ENCODE data around the gene ARPC1B.

Gene ARPC1B

DNA sequence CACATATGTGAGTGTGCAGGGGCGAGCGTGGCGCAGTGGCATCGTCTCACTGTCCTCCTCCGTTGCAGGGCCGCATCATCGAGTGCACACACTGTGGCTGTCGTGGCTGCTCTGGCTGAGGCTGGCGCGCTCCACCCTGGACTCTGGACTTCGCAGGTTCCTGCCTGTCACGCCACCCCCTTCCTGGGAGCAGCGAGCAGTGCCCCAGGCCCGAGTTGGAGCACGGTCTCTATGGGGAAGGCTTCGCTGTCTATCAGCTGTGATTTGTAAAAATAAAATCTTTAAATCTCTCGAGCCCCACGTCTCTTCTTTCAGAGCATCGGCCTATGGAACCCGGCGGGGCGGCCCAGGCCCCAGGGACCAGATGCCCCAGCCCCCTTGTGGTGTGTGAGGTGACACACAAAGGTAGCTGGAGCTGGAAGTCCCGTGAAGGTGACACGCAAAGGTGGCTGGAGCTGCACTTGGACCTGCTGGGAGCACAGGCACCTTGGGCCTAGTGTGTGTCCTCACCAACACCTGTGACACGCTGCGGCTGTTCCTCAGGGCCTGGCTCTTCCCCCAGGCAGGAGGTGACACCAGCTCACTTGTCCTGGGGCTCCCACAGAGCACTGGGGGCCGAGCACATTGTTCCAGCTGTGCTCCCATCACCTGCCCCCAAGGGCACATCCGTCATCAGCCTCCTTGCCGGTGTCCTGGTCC lies 44.9 kb downstream of the ARPC1B start:
- H4K8ac ChIP-seq (ENCODE audit: low read length) = no peak overlapping the region
- DNase-seq = no peak
- H2BK120ac ChIP-seq (ENCODE audit: low read depth, low read length) = no peak overlapping the region
- no peak overlapping the region for H3K18ac ChIP-seq (ENCODE audit: low read depth in 1 of 2, low read length in 2 of 2)
- no peak overlapping the region for H2AFZ ChIP-seq (ENCODE audit: low read depth, low read length)
- no peak overlapping the region for H2BK15ac ChIP-seq (ENCODE audit: low read depth, poor library complexity, severe bottlenecking)
- no peak overlapping the region for H3K4me2 ChIP-seq (ENCODE audit: low read length, poor library complexity, severe bottlenecking)
- H3K23ac ChIP-seq (ENCODE audit: low read length in 2 of 2) = no peak overlapping the region
- no peak overlapping the region for H3K4ac ChIP-seq (ENCODE audit: low read depth in 1 of 2, low read length in 2 of 2)
- no peak overlapping the region for H4K91ac ChIP-seq (ENCODE audit: low read length)
- H3K4me1 ChIP-seq (ENCODE audit: control insufficient read depth, insufficient read depth, low read depth, low read length) = no peaks in the 10 kb centered on the region
- H3K79me1 ChIP-seq (replicated peaks; ENCODE audit: low read length, poor library complexity, severe bottlenecking) = peaks cover 39% of the 10 kb centered on the region
- H2BK12ac ChIP-seq (ENCODE audit: low read length in 2 of 2) = no peak overlapping the region
- H3K36me3 ChIP-seq (ENCODE audit: control insufficient read depth in 1 of 2, insufficient read depth in 2 of 2, low read depth in 1 of 2, low read length in 2 of 2) = peaks cover 82 to 92% of the 10 kb centered on the region in 2 experiments
- H3K4me3 ChIP-seq (ENCODE audit: insufficient read depth in 1 of 2, low read depth in 1 of 2, low read length in 2 of 2) = no peak overlapping the region
- no peak overlapping the region for H2AK5ac ChIP-seq (ENCODE audit: low read length, severe bottlenecking)
- no peaks in the 10 kb centered on the region for H3K9me3 ChIP-seq (ENCODE audit: control insufficient read depth, low read length)
- H3K27me3 ChIP-seq (ENCODE audit: control insufficient read depth in 1 of 2, insufficient read depth in 1 of 2, low read length in 2 of 2) = no peaks in the 10 kb centered on the region
- H3K9ac ChIP-seq (ENCODE audit: low read length) = no peak overlapping the region
- H3K27ac ChIP-seq (ENCODE audit: low read length, poor library complexity, severe bottlenecking) = no peak overlapping the region
- H2BK5ac ChIP-seq (ENCODE audit: low read depth, low read length, poor library complexity, severe bottlenecking) = no peak overlapping the region
- WGBS = 96% methylated on average over 29 of the region's 29 CpGs
- no peak overlapping the region for H3K14ac ChIP-seq (ENCODE audit: low read length in 2 of 2)

DNA sequence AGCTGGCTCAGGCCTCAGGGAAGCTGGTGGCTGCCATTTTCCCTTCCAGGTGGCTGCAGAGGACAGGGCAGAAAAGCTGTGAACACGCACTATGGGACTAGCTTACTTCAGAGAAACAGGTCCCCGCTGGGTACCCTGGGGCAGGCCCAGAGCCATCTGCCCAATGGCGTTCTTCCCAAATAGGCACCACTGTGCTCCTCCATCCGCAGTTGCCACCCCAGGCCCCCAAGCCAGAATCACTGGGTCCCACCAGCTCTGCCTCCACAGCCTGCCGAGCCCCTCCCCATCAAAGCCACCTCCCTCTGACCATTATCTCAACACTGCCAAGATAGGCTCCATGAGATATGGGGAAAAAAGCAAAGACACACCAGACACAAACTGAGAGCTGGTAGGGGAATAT lies 45.7 kb downstream of the ARPC1B start:
- Histone ChIP-seq H2AK5ac (ENCODE audit: low read length, severe bottlenecking) (no peak overlapping the region), H3K9me3 (ENCODE audit: control insufficient read depth, low read length) (no peaks in the 10 kb centered on the region), H3K14ac (ENCODE audit: low read length in 2 of 2) (no peak overlapping the region), H3K23ac (ENCODE audit: low read length in 2 of 2) (no peak overlapping the region), H4K91ac (ENCODE audit: low read length) (no peak overlapping the region), H2BK120ac (ENCODE audit: low read depth, low read length) (no peak overlapping the region), H3K4me2 (ENCODE audit: low read length, poor library complexity, severe bottlenecking) (no peak overlapping the region), H3K4me3 (ENCODE audit: insufficient read depth in 1 of 2, low read depth in 1 of 2, low read length in 2 of 2) (no peak overlapping the region), H3K27ac (ENCODE audit: low read length, poor library complexity, severe bottlenecking) (no peak overlapping the region), H3K4ac (ENCODE audit: low read depth in 1 of 2, low read length in 2 of 2) (no peak overlapping the region), H3K79me1 (replicated peaks; ENCODE audit: low read length, poor library complexity, severe bottlenecking) (peaks cover 39% of the 10 kb centered on the region), H2BK15ac (ENCODE audit: low read depth, poor library complexity, severe bottlenecking) (no peak overlapping the region), H3K36me3 (ENCODE audit: control insufficient read depth in 1 of 2, insufficient read depth in 2 of 2, low read depth in 1 of 2, low read length in 2 of 2) (peaks cover 82 to 92% of the 10 kb centered on the region in 2 experiments), H2BK5ac (ENCODE audit: low read depth, low read length, poor library complexity, severe bottlenecking) (no peak overlapping the region), H2AFZ (ENCODE audit: low read depth, low read length) (no peak overlapping the region), H3K18ac (ENCODE audit: low read depth in 1 of 2, low read length in 2 of 2) (no peak overlapping the region), H4K8ac (ENCODE audit: low read length) (no peak overlapping the region), H3K9ac (ENCODE audit: low read length) (no peak overlapping the region), H2BK12ac (ENCODE audit: low read length in 2 of 2) (no peak overlapping the region), H3K27me3 (ENCODE audit: control insufficient read depth in 1 of 2, insufficient read depth in 1 of 2, low read length in 2 of 2) (no peaks in the 10 kb centered on the region), H3K4me1 (ENCODE audit: control insufficient read depth, insufficient read depth, low read depth, low read length) (no peaks in the 10 kb centered on the region)
- over 99% methylated on average over 5 of the region's 5 CpGs for WGBS
- DNase-seq = no peak

DNA sequence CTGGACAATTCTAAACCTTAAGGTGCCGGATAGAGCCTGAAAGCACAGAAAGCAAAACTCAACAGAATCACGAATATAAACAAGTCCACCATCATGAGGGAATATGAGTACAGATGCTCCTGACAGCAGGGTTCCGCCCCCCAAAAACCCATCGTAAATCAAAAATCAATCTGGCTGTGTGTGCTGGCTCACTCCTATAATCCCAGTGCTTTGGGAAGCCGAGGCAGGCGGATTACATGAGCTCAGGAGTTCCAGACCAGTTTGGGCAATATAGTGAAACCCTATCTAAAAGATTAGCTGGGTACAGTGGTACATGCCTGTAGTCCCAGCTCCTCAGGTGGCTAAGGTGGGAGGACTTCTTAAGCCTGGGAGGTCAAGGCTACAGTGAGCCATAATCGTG lies 46.5 kb downstream of the ARPC1B start:
- Histone ChIP-seq H3K79me1 (replicated peaks; ENCODE audit: low read length, poor library complexity, severe bottlenecking) (peaks cover 40% of the 10 kb centered on the region), H2AK5ac (ENCODE audit: low read length, severe bottlenecking) (no peak overlapping the region), H2BK120ac (ENCODE audit: low read depth, low read length) (no peak overlapping the region), H3K9ac (ENCODE audit: low read length) (no peak overlapping the region), H3K36me3 (ENCODE audit: control insufficient read depth in 1 of 2, insufficient read depth in 2 of 2, low read depth in 1 of 2, low read length in 2 of 2) (peaks cover 86 to 93% of the 10 kb centered on the region in 2 experiments), H2AFZ (ENCODE audit: low read depth, low read length) (no peak overlapping the region), H3K27ac (ENCODE audit: low read length, poor library complexity, severe bottlenecking) (no peak overlapping the region), H3K4me2 (ENCODE audit: low read length, poor library complexity, severe bottlenecking) (no peak overlapping the region), H3K4me1 (ENCODE audit: control insufficient read depth, insufficient read depth, low read depth, low read length) (no peaks in the 10 kb centered on the region), H3K23ac (ENCODE audit: low read length in 2 of 2) (no peak overlapping the region), H3K18ac (ENCODE audit: low read depth in 1 of 2, low read length in 2 of 2) (no peak overlapping the region), H3K4ac (ENCODE audit: low read depth in 1 of 2, low read length in 2 of 2) (no peak overlapping the region), H4K91ac (ENCODE audit: low read length) (no peak overlapping the region), H3K14ac (ENCODE audit: low read length in 2 of 2) (no peak overlapping the region), H3K27me3 (ENCODE audit: control insufficient read depth in 1 of 2, insufficient read depth in 1 of 2, low read length in 2 of 2) (no peaks in the 10 kb centered on the region), H2BK12ac (ENCODE audit: low read length in 2 of 2) (no peak overlapping the region), H4K8ac (ENCODE audit: low read length) (no peak overlapping the region), H2BK15ac (ENCODE audit: low read depth, poor library complexity, severe bottlenecking) (no peak overlapping the region), H2BK5ac (ENCODE audit: low read depth, low read length, poor library complexity, severe bottlenecking) (no peak overlapping the region), H3K4me3 (ENCODE audit: insufficient read depth in 1 of 2, low read depth in 1 of 2, low read length in 2 of 2) (no peak overlapping the region), H3K9me3 (ENCODE audit: control insufficient read depth, low read length) (no peaks in the 10 kb centered on the region)
- 98% methylated on average over 7 of the region's 7 CpGs for WGBS
- no peak for DNase-seq

DNA sequence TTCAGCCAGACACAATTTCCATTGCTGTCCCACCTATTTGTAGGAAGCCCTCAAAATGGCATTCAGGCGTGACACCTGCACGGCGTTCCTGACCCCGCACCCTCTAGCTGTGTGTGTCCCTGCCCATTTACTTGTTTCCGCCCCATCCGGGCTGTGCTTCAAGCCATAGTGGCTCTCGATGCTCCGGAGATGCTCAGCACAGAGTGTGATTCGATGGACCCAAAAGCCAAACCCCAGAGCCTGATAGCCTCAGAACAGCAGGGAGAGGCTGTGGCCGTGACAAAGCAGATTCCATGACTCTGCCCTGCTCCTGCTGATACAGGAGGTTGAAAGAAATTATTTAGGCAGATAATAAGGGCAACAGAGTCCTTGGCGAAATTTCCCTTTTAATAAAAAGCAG lies 47.7 kb downstream of the ARPC1B start:
- Histone ChIP-seq H2AFZ (ENCODE audit: low read depth, low read length) (no peak overlapping the region), H3K9ac (ENCODE audit: low read length) (no peak overlapping the region), H3K23ac (ENCODE audit: low read length in 2 of 2) (no peak overlapping the region), H2BK15ac (ENCODE audit: low read depth, poor library complexity, severe bottlenecking) (no peak overlapping the region), H3K27ac (ENCODE audit: low read length, poor library complexity, severe bottlenecking) (no peak overlapping the region), H3K4me2 (ENCODE audit: low read length, poor library complexity, severe bottlenecking) (no peak overlapping the region), H4K91ac (ENCODE audit: low read length) (no peak overlapping the region), H4K8ac (ENCODE audit: low read length) (no peak overlapping the region), H2AK5ac (ENCODE audit: low read length, severe bottlenecking) (no peak overlapping the region), H3K79me1 (replicated peaks; ENCODE audit: low read length, poor library complexity, severe bottlenecking) (peaks cover 38% of the 10 kb centered on the region), H3K9me3 (ENCODE audit: control insufficient read depth, low read length) (no peaks in the 10 kb centered on the region), H3K27me3 (ENCODE audit: control insufficient read depth in 1 of 2, insufficient read depth in 1 of 2, low read length in 2 of 2) (no peaks in the 10 kb centered on the region), H2BK5ac (ENCODE audit: low read depth, low read length, poor library complexity, severe bottlenecking) (no peak overlapping the region), H3K36me3 (ENCODE audit: control insufficient read depth in 1 of 2, insufficient read depth in 2 of 2, low read depth in 1 of 2, low read length in 2 of 2) (peaks cover 78 to 81% of the 10 kb centered on the region in 2 experiments), H3K4me3 (ENCODE audit: insufficient read depth in 1 of 2, low read depth in 1 of 2, low read length in 2 of 2) (no peak overlapping the region), H2BK12ac (ENCODE audit: low read length in 2 of 2) (no peak overlapping the region), H3K4me1 (ENCODE audit: control insufficient read depth, insufficient read depth, low read depth, low read length) (no peaks in the 10 kb centered on the region), H3K4ac (ENCODE audit: low read depth in 1 of 2, low read length in 2 of 2) (no peak overlapping the region), H3K14ac (ENCODE audit: low read length in 2 of 2) (no peak overlapping the region), H3K18ac (ENCODE audit: low read depth in 1 of 2, low read length in 2 of 2) (no peak overlapping the region), H2BK120ac (ENCODE audit: low read depth, low read length) (no peak overlapping the region)
- DNase-seq = no peak
- 95% methylated on average over 11 of the region's 11 CpGs for WGBS
